Upper lobe of left lung (tissue), 6 donors: Measurements from ENCODE around the gene MYL6B. TPM values are rescaled to one million over a fixed set of nuclear protein-coding genes. Genes with fewer than 3 reads are reported as not detected.

Source experiments
- ATAC-seq, 2 donors: fragments of 200-7000 bp; cut with Tn5 transposase; one replicate each; pipeline ENCODE4 v1.9.1; 2022; ENCODE audit warnings: mild to moderate bottlenecking in 2 of 2, moderate library complexity in 2 of 2; ENCODE audit not compliant: low FRiP score in 2 of 2
- DNase-seq, 2 donors: peaks; one replicate each; pipeline ENCODE4 v3.0.0-alpha.2; 2019 to 2020
- H3K27ac ChIP-seq, 4 donors: fragments of 200-600 bp; sonication (generic); one replicate each; pipeline ENCODE4 v1.5.1; 2016 to 2019
- H3K27me3 ChIP-seq, 4 donors: fragments of 200-600 bp; sonication (generic); one replicate each; pipeline ENCODE4 v1.5.1; 2017 to 2019
- H3K36me3 ChIP-seq, 4 donors: fragments of 200-600 bp; sonication (generic); one replicate each; pipeline ENCODE4 v1.5.1; 2016 to 2019
- H3K4me1 ChIP-seq, 4 donors: fragments of 200-600 bp; sonication (generic); one replicate each; pipeline ENCODE4 v1.5.1; 2018 to 2019
- H3K4me3 ChIP-seq, 4 donors: fragments of 200-600 bp; sonication (generic); one replicate each; pipeline ENCODE4 v1.5.1; 2017 to 2019; ENCODE audit warnings: mild to moderate bottlenecking in 2 of 4, moderate library complexity in 1 of 4
- H3K9me3 ChIP-seq, 4 donors: fragments of 200-600 bp; sonication (generic); one replicate each; pipeline ENCODE4 v1.5.1; 2018 to 2019
- CTCF ChIP-seq, 6 experiments: fragments of 450-650 bp in 4 of 6; fragments of 200-600 bp in 2 of 6; sonication (generic) in 2 of 6; IDR thresholded peaks; one replicate each; pipeline ENCODE4 v1.5.1; 2016 to 2019; ENCODE audit warnings: antibody characterized with exemption in 6 of 6
- EP300 ChIP-seq, 4 donors: sonication (generic); formaldehyde crosslinking; IDR thresholded peaks; one replicate each; pipeline ENCODE4 v1.5.1; 2017; ENCODE audit warnings: antibody characterized with exemption in 4 of 4, control low read depth in 2 of 4
- POLR2A ChIP-seq, 4 donors: fragments of 450-650 bp; IDR thresholded peaks; one replicate each; pipeline ENCODE4 v1.5.1; 2016 to 2017; ENCODE audit warnings: antibody characterized with exemption in 4 of 4, mild to moderate bottlenecking in 2 of 4
- POLR2AphosphoS5 ChIP-seq, 2 donors: sonication (generic); formaldehyde crosslinking; IDR thresholded peaks; one replicate each; pipeline ENCODE4 v1.5.1; 2017; ENCODE audit warnings: antibody characterized with exemption in 2 of 2
- WGBS, 2 donors: methylation state at CpG; one replicate each; pipeline ENCODE4 v1.1.5; 2017 to 2018; 5-methylcytosine and 5-hydroxymethylcytosine counted together
- total RNA-seq, 6 donors: library from RNA; depleted of rRNA in 4 of 6; stranded (reverse); fragments of >200 nt in 4 of 6; gene quantifications; one replicate each; pipeline versions ENCODE4 v1.1.0 to v1.2.1, GENCODE V29; 2016 to 2021
- donor health status: DM: no; HTN: no; CAD: no; lungs with moderate emphysema.
- donor health status: DM: no; HTN: yes; CAD: no; lungs with severe emphysema.

The MYL6B gene
- total RNA-seq, 6 donors from 2014 or later: 10.5 to 38.4 (median 29.1) TPM

GRCh38 chr12:56141946-56142784 is 10.2 kb upstream of the MYL6B start:
- DNase-seq (no peak), ATAC-seq (no peak)
- H3K36me3 ChIP-seq: peaks cover 17 to 81% (median 61%) of the 10 kb centered on the region in 4 donors
- H3K27me3 ChIP-seq: no peaks in the 10 kb centered on the region
- H3K27ac ChIP-seq: peak overlapping the region in 3 of 4 donors; percentile 65 to 81 (median 73)
- 78 to 88% methylated on average over 17 to 19 of the region's 19 CpGs for WGBS, 2 donors
- TF ChIP-seq CTCF (IDR thresholded peaks at IDR 0.05) (no peak), EP300 (IDR thresholded peaks at IDR 0.05) (no peak), POLR2A (IDR thresholded peaks at IDR 0.05) (no peak), POLR2AphosphoS5 (IDR thresholded peaks at IDR 0.05) (no peak)
- H3K9me3 ChIP-seq: no peaks in the 10 kb centered on the region
- peaks cover 10 to 24% (median 16%) of the 10 kb centered on the region in 4 donors for H3K4me1 ChIP-seq
- no peak overlapping the region for H3K4me3 ChIP-seq

GRCh38 chr12:56143217-56143616 is 9.2 kb upstream of the MYL6B start:
- Histone ChIP-seq H3K27ac (peak overlapping the region; percentile 63 to 81 (median 69)), H3K9me3 (no peaks in the 10 kb centered on the region), H3K27me3 (no peaks in the 10 kb centered on the region), H3K4me1 (peaks cover 12 to 24% (median 17%) of the 10 kb centered on the region in 4 donors), H3K36me3 (peaks cover 11 to 70% (median 50%) of the 10 kb centered on the region in 4 donors), H3K4me3 (no peak overlapping the region)
- DNase-seq: no peak
- no peak for ATAC-seq
- no peak for TF ChIP-seq POLR2A (IDR thresholded peaks at IDR 0.05)
- no peak for TF ChIP-seq CTCF (IDR thresholded peaks at IDR 0.05)
- TF ChIP-seq EP300 (IDR thresholded peaks at IDR 0.05): no peak
- TF ChIP-seq POLR2AphosphoS5 (IDR thresholded peaks at IDR 0.05): no peak
- WGBS, 2 donors: 67 to 72% methylated on average over 4 of the region's 4 CpGs

- WGBS, 2 donors: 64 to 66% methylated on average over 7 to 8 of the region's 8 CpGs
- DNase-seq (no peak), ATAC-seq (peak; percentile 20 to 35)
- H3K27me3 ChIP-seq: no peaks in the 10 kb centered on the region
- peaks cover 6 to 64% (median 44%) of the 10 kb centered on the region in 4 donors for H3K36me3 ChIP-seq
- H3K4me3 ChIP-seq: no peak overlapping the region
- H3K4me1 ChIP-seq: peaks cover 12 to 24% (median 17%) of the 10 kb centered on the region in 4 donors
- H3K27ac ChIP-seq: peak overlapping the region; percentile 63 to 81 (median 69)
- peak in 1 of 2 donors; percentile 48 for TF ChIP-seq POLR2AphosphoS5 (IDR thresholded peaks at IDR 0.05)
- TF ChIP-seq POLR2A (IDR thresholded peaks at IDR 0.05): peak in 1 of 4 donors; percentile 16
- TF ChIP-seq EP300 (IDR thresholded peaks at IDR 0.05): no peak
- H3K9me3 ChIP-seq: no peaks in the 10 kb centered on the region
Measured at GRCh38 chr12:56143870-56144269, 8.5 kb upstream of the MYL6B start.

- DNase-seq (no peak), ATAC-seq (no peak)
- Histone ChIP-seq H3K27me3 (no peaks in the 10 kb centered on the region), H3K9me3 (no peaks in the 10 kb centered on the region), H3K4me1 (peaks cover 12 to 24% (median 17%) of the 10 kb centered on the region in 4 donors), H3K27ac (peak overlapping the region in 1 of 4 donors; percentile 81), H3K4me3 (no peak overlapping the region), H3K36me3 (peaks cover 5 to 50% (median 33%) of the 10 kb centered on the region in 4 donors)
- TF ChIP-seq POLR2AphosphoS5 (IDR thresholded peaks at IDR 0.05): no peak
- no peak for TF ChIP-seq POLR2A (IDR thresholded peaks at IDR 0.05)
- TF ChIP-seq CTCF (IDR thresholded peaks at IDR 0.05): no peak
- TF ChIP-seq EP300 (IDR thresholded peaks at IDR 0.05): no peak
- 95 to 98% methylated on average over 3 of the region's 3 CpGs for WGBS, 2 donors
Measured at GRCh38 chr12:56145217-56145616, 7.2 kb upstream of the MYL6B start.
